NCI-H146 treated with DMSO at 0.1 percent for 48 hours (cell line): ENCODE measurements around the gene NUPR1.
"Not testable (repeated sequence)": the region's sequence is repeated elsewhere in the genome, so short reads cannot be mapped to it uniquely, and the experiment has no call there.

ENCODE experiments used
- DNase-seq: peaks from one replicate; lab custom pipeline; 2025; ENCODE audit not compliant: unreplicated experiment; lab: John Stamatoyannopoulos, UW

Gene NUPR1

DNA sequence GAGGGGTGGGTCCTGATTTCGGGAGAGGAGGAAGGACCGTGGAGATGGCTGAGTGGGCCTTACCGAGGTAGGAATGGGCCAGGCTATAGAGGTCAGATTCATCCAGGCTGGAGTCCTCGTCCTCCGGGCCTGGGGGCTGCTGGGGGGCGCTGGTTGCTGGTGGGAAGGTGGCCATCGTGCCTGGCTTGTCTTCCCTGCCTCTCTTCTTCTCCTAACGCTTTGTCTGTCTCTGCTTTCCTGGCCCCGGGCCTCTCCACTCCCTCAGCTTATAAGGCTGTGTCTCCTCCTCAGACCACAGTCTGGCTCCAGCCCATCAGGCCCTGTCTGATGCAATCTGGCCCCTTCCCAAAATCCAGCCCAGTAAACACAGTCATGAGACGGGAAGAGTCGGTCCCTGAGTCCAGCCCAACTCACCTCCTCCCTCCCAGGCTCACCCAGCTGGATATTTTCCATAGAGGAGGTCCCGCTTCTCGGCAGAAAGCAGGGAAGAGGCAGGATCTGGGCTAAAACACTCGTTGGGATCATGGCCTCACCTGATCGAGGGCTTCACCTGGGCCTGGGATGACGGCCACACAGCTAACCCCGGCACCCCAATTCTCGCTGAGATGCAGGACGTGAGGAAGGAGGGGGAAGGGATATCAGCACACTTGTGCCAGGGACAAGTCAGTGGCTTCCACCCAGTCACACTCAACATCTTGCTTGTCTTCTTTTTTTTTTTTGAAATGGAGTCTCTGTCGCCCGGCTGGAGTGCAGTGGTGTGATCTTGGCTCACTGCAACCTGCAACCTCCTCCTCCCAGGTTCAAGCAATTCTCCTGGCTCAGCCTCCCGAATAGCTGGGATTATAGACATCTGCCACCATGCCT lies at the start of gene NUPR1:
TSS of gene NUPR1 (minus strand) at position 242 of the 864 bp plus-strand sequence. CDS start at position 175, 67 bp downstream.
- no peak for DNase-seq

- DNase-seq: no peak
Observed at GRCh38 chr16:28587386-28587785, 48.6 kb upstream of the NUPR1 start.

DNA sequence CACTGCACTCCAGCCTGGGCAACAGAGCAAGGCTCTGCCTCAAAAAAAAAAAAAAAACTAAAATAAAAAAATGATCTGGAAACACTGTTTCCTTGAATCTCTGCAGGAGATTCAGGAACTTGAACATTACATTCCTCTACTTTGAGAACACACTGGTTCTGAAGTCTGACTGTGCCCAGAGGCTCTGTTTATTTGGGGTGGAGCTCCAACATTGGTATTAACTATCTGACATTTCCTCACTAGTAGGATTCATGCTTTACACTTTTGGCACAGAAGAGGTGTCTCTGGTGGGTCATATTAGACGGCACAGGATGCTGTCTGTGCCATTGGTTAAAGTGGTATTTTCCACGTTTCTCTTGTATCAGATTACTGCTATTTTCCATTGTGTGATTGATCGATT lies 47.7 kb upstream of the NUPR1 start:
- DNase-seq: no peak

GRCh38 chr16:28585674-28586073 lies 46.9 kb upstream of the NUPR1 start:
- DNase-seq: no peak

DNA sequence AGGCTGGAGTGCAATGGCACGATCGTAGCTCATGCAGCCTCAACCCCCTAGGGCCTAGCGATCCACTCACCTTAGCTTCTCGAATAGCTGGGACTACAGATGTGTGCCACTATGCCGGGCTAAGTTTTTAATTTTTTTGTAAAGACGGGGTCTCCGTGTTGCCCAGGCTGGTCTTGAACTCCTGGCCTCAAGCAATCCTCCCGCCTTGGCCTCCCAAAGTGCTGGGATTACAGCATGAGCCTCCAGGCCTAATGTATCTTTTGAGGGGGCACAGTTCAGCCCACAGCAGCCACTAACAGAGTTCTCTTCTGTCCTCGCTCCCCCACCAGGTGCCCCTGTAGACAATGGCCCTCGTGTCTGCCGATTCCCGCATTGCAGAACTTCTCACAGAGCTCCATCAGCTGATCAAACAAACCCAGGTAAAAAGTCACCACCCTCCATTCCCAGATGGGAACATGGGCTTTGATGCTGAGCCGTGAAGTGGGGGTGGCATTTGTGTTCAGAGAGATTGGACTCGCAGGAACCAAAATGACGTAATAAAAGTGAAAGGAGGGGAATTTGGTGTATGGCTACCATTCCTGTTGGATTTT lies 42.0 kb upstream of the NUPR1 start:
- no peak for DNase-seq

DNA sequence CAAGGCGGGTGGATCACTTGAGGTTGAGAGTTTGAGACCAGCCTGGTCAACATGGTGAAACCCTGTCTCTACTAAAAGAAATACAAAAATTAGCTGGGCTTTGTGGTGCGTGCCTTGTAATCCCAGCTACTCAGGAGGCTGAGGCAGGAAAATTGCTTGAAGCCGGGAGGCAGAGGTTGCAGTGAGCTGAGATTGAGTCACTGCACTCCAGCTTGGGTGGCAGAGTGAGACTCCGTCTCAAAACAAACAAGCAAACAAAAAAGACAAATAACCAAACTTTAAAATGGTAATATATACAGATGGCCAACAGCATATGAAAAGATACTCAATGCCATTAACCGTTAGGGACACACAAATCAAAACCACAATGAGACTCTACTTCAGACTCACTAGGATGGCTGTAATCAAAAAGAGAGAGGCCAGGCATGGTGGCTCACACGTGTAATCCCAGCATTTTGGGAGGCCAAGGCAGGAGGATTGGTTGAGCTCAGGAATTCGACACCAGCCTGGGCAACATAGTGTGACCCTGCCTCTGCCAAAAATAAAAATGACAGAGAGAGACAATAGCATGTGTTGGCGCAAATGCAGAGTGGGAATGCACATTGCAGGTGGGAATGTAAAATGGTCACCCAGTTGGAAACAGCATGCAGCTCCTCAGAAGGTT lies 36.8 kb upstream of the NUPR1 start:
- no peak for DNase-seq

DNA sequence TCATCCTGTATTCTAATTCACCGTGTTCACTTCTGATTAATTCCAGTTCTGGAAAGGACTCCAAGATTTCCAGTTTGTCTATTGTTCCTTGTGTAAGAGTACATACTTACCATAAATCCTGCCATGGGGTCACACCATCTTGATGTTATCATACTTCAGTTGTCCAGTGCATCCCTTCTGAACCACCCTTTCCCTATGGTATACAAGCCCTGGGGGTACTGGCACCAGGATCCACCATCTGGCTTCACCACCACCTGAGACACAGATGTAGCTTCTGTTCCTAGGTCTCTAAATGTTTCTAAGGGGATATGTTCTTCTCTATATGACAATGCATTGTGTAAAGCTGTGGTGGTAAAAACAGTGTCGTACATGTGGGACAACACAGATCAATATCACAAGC lies 36.2 kb upstream of the NUPR1 start:
- DNase-seq: no peak

- DNase-seq: no peak
Observed at GRCh38 chr16:28573738-28574718, 35.3 kb upstream of the NUPR1 start.

- no peak for DNase-seq
Observed at GRCh38 chr16:28572696-28573510, 34.1 kb upstream of the NUPR1 start.

GRCh38 chr16:28569968-28570752 lies 31.4 kb upstream of the NUPR1 start:
- DNase-seq: no peak

DNA sequence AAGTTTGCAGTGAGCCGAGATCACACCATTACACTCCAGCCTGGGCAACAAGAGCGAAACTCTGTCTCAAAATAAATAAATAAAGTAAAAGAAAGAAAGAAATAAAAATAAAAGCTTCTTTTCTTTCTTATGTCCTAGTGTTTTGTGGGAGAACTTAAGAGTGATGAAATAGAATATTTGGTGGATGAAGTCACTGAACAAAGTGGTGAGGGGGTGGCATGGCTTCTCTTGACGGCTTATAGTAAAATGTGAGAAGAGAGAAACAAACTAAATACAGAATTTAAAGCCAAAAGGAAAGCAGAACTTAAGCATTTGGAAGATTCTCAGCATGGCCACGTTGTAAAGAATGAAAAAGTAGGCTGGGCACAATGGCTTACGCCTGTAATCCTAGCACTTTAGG lies 30.2 kb upstream of the NUPR1 start:
- no peak for DNase-seq

DNA sequence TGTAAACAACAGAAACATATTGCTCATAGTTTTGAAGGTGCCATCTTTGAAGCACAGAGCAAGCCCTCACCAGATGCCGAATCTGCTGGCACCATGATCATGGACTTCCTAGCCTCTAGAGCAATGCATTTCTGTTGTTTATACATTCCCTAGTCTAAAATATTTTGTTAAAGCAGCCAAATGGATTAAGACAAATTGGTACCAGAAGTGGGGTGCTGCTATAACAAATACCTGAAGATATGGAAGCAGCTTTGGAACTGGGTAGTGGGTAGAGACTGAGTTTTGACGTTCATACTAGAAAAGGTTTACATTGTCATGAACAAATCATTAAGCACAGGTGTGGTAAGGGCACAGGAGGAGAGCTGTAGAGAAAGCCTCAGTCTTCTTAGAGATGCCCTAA lies 28.5 kb upstream of the NUPR1 start:
- DNase-seq: no peak

DNA sequence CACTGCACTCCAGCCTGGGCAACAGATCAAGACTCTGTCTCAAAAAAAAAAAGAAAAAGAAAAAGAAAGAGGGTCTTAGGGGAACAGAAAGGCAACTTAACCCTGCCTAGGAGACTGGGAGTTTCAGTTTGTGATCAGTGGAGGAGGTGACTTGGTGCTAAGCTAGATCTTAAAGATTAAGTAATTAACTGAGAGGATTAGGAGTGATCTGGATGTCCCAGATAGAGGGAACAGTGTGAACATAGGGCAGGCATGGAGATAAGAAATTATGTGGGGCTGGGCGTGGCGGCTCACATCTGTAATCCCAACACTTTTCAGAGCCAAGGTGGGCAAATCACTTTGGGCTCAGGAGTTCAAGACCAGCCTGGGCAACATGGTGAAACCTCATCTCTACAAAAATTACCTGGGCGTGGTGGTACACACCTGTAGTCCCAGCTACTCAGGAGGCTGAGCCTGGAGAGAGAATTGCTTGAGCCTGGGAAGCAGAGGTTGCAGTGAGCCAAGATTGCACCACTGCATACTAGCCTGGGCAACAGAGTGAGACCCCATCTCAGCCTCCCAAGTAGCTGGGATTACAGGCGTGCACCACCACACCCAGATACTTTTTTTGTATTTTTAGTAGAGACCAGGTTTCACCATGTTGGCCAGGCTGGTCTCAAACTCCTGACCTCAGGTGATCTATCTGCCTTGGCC lies 27.6 kb upstream of the NUPR1 start:
- not testable (repeated sequence) for DNase-seq

DNA sequence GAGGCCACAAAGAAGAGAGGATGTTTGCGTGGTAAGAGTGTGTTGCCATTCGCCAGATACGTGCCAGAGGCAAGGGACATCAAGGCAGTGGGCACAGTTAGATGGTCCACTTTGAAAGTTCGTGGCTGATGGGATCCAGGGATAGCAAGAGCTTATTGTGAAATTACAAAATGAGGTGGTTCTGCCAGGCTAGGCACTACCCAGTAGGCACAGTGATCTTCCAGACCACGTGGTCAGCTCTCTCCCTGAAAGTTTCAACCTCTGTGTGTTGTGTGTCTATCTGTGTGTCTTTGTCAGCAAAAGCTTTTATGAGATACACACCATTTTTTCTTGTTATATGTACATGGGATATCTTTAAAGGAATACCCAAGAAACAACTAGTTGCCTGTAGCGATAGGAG lies 24.4 kb upstream of the NUPR1 start:
- no peak for DNase-seq

DNA sequence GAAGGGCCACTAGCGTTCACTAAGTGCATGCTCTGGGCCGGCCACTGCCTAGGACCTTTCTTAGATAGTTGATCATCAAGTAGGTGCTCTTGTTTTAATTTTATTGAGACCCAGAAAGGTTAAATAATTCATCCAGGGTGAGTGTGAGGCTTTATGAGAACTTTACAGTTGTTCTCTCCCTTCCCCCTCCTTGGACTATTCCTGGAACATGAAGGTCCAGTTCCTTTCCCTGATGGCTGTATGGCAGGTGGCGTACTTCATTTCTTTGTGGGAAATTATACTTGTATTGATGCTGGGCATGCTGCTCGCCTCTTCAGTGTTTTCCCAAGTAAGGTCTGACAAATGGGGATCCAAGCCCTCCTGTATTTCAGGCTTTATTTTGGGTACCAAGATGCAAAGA lies 23.4 kb upstream of the NUPR1 start:
- no peak for DNase-seq

DNA sequence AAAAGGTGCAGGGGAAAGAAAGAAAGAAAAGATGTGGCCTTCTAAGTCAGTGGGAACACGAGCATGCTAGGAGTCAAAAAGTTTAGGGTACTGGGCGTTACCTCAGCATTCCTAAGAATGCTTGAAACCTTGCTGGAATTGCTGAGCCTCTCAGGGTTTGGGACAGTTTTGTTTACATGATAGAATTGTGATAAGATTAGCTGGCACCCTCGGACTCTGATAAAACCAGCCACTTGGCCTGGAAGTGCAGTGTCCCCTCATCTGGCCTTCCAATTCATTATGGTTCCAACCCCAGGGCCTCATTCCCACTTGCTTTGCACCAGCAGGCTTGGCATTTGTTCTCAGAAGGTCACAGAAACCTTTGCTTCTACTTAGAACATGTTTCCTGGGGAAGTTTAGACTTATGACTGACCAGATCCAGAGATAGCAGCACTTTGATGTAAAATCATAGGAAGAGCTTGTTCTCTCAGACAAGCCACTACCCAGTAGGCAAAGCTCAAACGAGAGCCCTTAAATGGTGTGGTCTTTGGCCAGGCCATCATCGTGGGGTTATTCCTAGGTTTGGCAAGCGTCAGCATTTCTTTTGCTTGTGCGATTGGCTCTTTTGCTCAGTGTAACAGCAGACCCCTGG lies 22.9 kb upstream of the NUPR1 start:
- no peak for DNase-seq

GRCh38 chr16:28558456-28558855 lies 19.7 kb upstream of the NUPR1 start:
- no peak for DNase-seq

DNA sequence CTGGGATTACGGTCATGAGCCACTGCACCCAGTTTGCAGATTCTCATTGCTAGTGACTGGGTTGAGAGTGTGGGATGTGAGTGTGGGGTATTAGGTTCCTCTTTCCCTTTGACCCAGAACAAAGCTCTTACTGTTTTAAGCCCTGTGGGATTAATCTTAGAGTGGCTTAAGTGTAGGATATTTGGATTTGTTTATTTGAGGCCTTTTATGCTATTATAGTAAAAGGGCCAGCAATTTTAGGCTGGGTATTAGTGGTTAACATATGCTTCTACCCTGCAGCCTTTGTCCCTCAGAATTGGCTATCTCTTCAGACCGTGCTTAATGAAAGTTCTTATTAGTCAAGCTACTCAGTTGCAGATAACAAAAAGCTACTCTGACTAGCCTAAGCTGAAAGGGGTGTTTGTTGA lies 18.1 kb upstream of the NUPR1 start:
- DNase-seq: no peak
